Mucosa of descending colon (tissue), 3 donors: ENCODE results near the gene SH3PXD2A. TPM values are rescaled to one million over a fixed set of nuclear protein-coding genes. Genes with fewer than 3 reads are reported as not detected.

Source experiments
- ATAC-seq: fragments of 200-7000 bp; cut with Tn5 transposase; one replicate; pipeline ENCODE4 v1.9.1; 2020; ENCODE audit warnings: mild to moderate bottlenecking, moderate library complexity
- DNase-seq, 3 donors: peaks; one replicate each; pipeline ENCODE4 v3.0.0-alpha.2; 2020
- H3K36me3 ChIP-seq: fragments of 200-600 bp; one replicate; pipeline ENCODE4 v1.8.0; 2021; ENCODE audit warnings: low read depth, mild to moderate bottlenecking
- H3K4me1 ChIP-seq: fragments of 200-600 bp; one replicate; pipeline ENCODE4 v1.8.0; 2021; ENCODE audit warnings: low read depth, mild to moderate bottlenecking
- H3K4me3 ChIP-seq: fragments of 200-600 bp; one replicate; pipeline ENCODE4 v1.8.0; 2021; ENCODE audit warnings: mild to moderate bottlenecking
- H3K9me3 ChIP-seq: fragments of 200-600 bp; one replicate; pipeline ENCODE4 v1.8.0; 2021; ENCODE audit warnings: mild to moderate bottlenecking
- CTCF ChIP-seq: fragments of 200-600 bp; IDR thresholded peaks from one replicate; pipeline ENCODE4 v1.8.0; 2022; ENCODE audit warnings: antibody characterized with exemption, mild to moderate bottlenecking
- intact Hi-C, 2 donors: fragments of 100-400 bp; cut with DNase I in 1 of 2; cut with micrococcal nuclease in 1 of 2; formaldehyde crosslinking; loops; one replicate each; pipeline versions ENCODE4 v1.11.0 to v1.11.1; 2022; cut with DNase I, micrococcal nuclease
- total RNA-seq, 3 donors: library from RNA; stranded (reverse); fragmentation: NEBNext Ultra II Directional in 2 of 3; extraction: Animal tissue kit (Norgen Biotek cat#: 25700) in 2 of 3; gene quantifications; one replicate each; pipeline versions ENCODE4 v1.2.1 to v1.2.4, GENCODE V29; 2021 to 2023
- donor health status: DM: no; HTN: no; CAD: no; lungs with moderate emphysema.
- donor health status: DM: no; HTN: no; CAD: no.
- donor health status: DM: no; HTN: yes; CAD: no.

The SH3PXD2A gene
- total RNA-seq, 3 donors from 2014 or later = 46.1 to 91.4 (median 60.6) TPM

GRCh38 chr10:103622935-103623574 lies 232.3 kb downstream of the SH3PXD2A start:
- DNase-seq = peak in 1 of 3 donors; percentile 43
- intact Hi-C loops = no loop called here
- no peak for TF ChIP-seq CTCF
- H3K4me1 ChIP-seq = peaks cover 2% of the 10 kb centered on the region
- no peaks in the 10 kb centered on the region for H3K36me3 ChIP-seq
- no peak for ATAC-seq
- H3K9me3 ChIP-seq = no peaks in the 10 kb centered on the region
- H3K4me3 ChIP-seq = no peak overlapping the region

GRCh38 chr10:103622286-103622685 lies 233.1 kb downstream of the SH3PXD2A start:
- intact Hi-C loops = no loop called here
- H3K36me3 ChIP-seq = no peaks in the 10 kb centered on the region
- ATAC-seq = no peak
- H3K9me3 ChIP-seq = no peaks in the 10 kb centered on the region
- TF ChIP-seq CTCF = no peak
- no peak overlapping the region for H3K4me3 ChIP-seq
- peaks cover 2% of the 10 kb centered on the region for H3K4me1 ChIP-seq
- peak in 1 of 3 donors; percentile 46 for DNase-seq

GRCh38 chr10:103621783-103622125 lies 233.6 kb downstream of the SH3PXD2A start:
- H3K4me3 ChIP-seq = no peak overlapping the region
- ATAC-seq (no peak), DNase-seq (peak in 1 of 3 donors; percentile 13)
- intact Hi-C loops = no loop called here
- no peak for TF ChIP-seq CTCF
- peaks cover 2% of the 10 kb centered on the region for H3K4me1 ChIP-seq
- H3K36me3 ChIP-seq = no peaks in the 10 kb centered on the region
- H3K9me3 ChIP-seq = no peaks in the 10 kb centered on the region

GRCh38 chr10:103620891-103621782 lies 234.2 kb downstream of the SH3PXD2A start:
- Histone ChIP-seq H3K4me1 (peaks cover 2% of the 10 kb centered on the region), H3K36me3 (no peaks in the 10 kb centered on the region), H3K4me3 (no peak overlapping the region), H3K9me3 (no peaks in the 10 kb centered on the region)
- intact Hi-C loops = no loop called here
- DNase-seq (peak in 1 of 3 donors; percentile 33), ATAC-seq (no peak)
- TF ChIP-seq CTCF = no peak

GRCh38 chr10:103620352-103620740 lies 235.0 kb downstream of the SH3PXD2A start:
- Histone ChIP-seq H3K4me3 (no peak overlapping the region), H3K36me3 (no peaks in the 10 kb centered on the region), H3K9me3 (no peaks in the 10 kb centered on the region), H3K4me1 (peaks cover 2% of the 10 kb centered on the region)
- ATAC-seq = no peak
- DNase-seq = peak in 1 of 3 donors; percentile 49
- TF ChIP-seq CTCF = no peak
- intact Hi-C loops = no loop called here
